GM18508 (cell line): ENCODE results near the gene PEG3.

Source experiments
- ATAC-seq: cut with Tn5 transposase; IDR thresholded peaks from one replicate; pipeline ENCODE4 v1.9.1; 2021; ENCODE audit warnings: moderate number of reproducible peaks; ENCODE audit not compliant: insufficient read depth, unreplicated experiment

PEG3 gene

DNA sequence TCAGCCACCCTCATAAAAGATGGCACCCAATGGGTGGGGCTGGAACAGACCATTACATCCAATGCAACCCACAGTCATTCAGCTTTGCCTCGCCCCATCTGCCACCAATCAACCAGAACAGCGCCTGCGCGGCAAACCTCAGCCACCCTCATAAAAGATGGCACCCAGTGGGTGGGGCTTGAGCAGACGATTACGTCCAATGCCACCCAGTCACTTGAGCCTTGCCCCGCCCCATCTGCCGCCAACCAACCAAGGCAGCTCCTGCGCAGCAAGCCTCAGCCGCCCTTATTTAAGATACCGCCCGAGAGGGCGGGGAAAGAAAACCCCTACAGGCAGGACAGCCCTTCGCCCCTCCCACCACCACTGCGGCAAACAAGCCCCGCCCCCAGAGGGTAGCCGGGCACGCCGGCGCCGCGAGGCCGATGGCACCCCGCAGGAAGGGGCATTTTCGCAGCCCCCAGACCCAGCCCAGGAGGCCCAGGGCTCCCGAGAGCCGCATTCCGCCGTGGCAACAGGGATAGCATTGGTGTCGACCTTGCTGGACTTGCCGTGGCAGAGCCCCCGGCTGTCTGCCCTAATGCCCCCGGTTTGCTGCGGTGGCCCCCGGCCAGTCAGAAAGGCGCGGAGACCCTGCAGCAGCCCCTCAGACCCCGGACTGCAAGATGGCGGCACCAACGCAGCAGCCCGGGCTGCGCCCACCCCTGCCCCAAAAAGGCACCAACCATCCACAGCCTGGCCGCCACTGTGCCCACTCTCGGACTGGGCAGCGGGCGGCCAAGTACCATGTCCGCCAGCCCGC, 675 bp downstream of the PEG3 start:
- no peak for ATAC-seq

DNA sequence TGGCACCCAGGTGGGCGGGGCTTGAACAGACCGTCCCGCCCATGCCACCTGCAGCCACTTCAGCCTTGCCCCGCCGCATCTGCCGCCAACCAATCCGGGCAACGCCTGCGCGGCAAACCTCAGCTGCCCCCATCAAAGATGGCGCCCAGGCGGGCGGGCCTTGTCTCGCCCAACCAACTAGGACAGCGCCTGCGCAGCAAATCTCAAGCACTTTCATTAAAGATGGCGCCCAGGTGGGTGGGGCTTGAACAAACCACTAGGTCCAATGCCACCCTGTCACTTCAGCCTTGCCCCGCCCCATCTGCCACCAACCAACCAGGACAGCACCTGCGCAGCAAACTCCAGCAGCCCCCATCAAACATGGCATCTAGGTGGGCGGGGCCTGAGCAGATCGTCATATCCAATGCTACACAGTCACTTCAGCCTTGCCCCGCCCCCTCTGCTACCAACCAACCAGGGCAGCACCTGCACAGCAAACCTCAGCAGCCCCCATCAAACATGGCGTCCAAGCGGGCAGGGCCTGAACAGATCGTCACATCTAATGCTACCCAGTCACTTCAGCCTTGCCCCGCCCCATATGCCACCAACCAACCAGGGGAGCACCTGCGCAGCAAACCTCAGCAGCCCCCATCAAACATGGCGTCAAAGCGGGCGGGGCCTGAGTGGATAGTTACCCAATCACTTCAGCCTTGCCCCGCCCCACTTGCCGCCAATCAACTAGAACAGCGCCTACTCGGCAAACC, 1.4 kb downstream of the PEG3 start:
- ATAC-seq, result no peak

DNA sequence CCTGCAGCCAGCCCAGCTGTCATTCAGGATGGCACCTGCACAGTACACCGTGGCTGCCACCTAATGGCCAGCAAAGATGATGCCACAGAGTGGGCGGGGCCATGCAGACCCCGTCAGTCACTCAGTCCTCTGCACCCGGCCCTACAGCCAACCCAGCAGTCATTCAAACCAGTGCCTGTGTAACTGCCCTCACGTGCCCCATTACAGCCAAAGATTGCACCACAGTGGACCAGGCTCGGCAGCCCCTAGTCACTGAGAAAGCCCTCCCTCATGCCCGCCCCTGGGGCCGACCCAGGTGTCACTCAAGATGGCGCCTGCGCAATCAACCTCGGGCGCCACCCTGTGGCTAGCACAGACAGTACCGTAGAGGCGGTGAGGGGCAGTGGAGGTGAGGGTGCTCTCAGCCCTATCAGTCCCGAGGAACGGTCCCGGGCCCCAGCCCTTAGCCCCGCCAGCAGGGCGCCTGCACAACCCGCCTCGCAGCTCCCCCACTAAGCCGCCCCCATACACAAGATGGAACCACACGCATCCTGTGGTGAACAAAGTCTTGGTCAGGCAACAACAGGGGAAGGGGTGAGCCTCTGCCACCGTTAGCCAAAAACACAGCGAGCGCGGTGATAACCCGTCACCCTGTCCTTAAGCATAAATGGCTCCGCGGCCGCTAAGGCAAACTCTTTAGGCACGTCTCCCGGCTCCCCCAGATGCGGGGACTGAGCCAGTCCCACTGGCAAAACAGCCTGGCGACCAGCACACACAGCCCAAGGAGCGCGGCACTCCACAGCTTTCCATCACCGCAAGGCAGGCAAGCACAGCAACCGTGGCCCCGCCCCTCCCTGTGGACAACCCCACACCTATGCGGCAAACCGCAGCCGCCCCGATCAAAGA, 2.3 kb downstream of the PEG3 start:
- no peak for ATAC-seq

DNA sequence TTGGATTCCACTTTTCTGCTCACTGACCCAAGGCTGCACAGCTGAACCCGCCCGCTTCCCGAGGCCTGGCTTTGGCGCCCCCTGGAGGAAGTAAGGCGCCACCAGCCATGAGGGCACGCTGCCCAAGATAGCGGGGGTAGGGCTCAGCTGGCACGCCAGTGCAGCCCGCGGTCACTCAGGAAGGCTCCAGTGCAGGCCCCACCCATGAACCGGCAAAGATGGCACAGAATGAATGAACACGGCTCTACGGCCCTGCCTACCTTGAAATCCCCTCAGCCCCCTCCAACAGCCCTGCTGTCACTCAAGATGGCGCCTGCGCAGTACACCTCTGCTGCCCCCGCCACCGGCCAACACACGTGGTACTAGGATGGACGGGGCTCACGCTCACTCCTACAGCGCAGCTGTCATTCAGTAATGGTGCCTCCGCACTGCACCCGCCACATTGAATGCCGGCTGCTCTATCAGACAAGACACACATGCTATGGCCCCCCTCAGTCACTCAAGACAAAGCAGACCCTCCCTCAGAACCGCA, 3.0 kb downstream of the PEG3 start:
- no peak for ATAC-seq

DNA sequence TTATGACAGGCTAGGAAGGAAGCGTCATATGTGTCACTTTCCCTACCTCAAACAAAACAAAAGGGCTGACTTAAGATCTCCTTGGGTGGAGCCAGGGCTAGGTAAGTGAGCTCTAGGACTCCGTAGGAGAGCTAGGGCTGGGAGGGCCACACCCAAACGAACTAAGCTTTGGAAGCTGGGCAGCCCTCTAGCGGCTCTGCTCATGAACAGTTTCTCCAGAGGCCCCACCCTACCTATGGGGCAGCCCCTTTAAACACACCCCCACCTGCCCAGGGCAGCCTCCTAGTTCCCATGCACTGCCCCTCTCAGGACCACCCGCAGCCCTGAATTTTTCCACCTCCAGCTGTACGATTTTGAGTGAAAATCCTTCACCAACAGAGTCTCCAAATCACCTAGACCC, 3.5 kb downstream of the PEG3 start:
- ATAC-seq, result no peak

DNA sequence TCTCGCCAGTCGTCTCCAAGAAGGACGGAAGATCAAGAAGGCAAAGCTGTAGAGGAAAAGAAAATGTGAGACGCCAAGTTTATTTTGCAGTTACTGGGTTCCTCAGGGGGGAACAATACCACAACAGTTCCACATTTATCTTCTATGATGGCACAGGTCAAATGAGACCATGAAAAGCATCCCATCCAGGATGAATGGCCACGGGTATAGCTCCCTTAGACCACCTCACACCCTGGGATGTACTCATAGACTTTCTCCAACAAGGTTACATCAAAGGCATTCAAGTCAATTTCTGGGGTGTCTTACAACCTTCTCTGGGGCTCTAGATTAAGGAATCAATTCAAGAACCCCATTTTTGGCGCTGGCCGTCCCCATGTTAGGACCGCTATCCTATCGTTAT, 4.5 kb downstream of the PEG3 start:
- no peak for ATAC-seq

DNA sequence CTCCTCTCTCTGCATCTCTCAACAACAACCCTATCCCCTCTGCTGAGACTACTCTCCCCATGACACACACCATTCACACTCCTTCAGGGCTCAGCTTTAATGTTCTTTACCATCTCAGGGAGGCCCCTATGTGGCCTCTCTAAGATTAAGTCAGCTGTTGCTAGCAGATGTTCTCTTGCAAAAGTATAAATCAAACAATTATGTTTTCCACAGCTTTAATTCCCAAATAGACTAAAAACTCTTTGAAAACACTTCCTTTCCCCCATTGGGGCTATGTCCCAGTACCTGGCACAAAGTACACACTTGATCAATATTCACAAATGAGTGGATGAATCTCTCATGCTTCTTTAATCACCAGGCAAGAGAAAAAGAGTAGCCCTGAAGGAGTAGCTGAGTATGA, 5.1 kb downstream of the PEG3 start:
- no peak for ATAC-seq

DNA sequence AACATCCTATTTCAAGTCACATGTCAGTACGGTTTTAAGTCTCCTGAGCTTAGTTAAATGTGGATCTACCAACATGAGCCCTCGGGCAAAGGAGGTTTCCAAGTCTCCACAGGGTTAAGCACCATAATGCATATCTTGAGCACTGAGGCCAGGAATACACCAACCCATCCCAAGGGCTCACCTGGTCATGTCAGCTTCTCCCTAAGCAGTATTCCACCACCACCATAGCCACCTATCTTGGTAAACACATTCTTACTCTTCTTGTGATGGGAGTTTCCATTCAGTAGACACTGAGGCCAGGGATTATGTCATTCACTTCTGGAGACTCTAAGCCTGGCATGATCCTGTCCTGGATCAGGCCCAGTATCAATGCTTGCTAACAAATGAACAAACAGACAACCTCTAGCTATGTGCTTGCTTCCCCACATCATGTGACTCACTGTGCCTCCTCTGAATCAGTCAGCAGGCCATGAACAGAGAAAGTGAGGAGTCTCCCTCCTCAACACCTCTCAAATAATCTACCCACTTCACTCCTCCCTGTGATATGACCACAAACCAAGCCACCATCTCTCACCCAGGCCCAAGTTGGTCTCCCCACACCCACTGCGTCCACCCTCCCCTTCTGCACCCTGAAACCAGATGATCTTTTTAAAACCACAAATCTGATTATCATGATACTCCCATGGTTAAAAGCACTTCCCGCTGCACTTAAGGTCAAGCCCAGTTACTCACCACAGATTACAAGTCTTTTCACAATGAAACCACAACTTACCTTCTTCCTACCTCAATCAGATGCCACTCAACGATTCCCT, 5.8 kb downstream of the PEG3 start:
- ATAC-seq, result no peak

DNA sequence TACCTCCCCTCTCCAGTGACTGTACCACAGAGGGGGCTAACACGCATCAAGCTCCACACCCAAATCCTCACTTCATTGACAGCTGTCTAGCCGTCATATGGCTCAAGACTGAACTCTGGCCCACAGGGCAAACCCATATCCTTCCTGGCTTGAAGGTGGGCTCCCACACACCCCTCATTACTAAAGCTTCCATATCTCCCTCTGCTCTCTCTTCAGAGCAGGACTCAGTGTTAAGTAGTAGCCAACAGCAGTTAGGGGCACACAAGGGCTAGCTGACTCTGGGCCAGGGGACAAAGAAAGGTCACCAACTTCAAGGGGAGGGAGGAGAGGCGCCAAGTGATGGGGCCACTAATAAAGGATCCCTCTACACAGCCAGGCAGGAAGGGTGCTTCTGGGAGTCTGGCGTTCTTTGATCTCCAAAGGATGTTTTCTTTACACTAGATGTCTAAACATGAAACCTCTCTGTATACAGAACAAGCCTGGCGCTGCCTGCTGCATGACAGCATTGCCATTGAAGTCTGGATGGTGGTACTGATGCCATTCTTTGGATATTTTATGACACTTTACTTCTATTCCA, 8.1 kb downstream of the PEG3 start:
- ATAC-seq, result no peak

DNA sequence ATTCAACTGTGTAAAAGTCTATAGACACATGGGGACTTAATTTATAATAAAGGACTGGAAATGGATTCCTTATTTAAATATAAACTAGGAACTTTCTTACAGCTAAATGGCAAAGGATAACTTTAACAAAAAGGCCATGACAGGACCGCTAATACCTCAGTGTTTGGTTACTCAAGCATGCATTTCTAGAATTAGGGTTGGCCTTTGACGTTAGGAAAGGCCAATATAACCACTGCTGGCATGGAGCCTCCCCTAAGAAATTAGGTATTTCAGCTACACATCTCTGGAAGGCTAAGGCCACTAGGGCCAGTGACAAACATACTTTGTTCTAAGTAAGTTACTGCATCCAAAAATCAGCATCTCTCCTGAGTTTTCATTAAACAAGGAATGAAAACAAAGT, 9.3 kb downstream of the PEG3 start:
- ATAC-seq, result no peak

DNA sequence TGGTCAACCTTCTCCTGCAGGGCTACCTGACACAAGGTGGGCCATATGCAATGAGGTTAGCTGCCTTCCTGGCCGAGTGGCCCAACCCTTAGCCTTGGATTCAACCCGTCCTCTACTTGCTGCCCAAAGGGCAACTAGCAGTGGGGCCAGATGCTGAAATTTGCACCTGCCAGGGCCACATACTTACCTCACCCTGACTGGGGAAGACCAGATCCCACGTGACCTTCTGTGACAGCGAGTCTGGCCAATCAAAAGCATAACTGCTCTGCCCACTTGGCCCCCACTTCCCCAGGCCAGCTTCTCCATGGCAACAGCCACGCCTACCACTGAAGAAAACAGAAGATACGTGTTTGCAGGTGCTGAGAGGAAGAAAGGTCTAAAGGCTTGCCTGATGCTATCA, 10.9 kb downstream of the PEG3 start:
- no peak for ATAC-seq

DNA sequence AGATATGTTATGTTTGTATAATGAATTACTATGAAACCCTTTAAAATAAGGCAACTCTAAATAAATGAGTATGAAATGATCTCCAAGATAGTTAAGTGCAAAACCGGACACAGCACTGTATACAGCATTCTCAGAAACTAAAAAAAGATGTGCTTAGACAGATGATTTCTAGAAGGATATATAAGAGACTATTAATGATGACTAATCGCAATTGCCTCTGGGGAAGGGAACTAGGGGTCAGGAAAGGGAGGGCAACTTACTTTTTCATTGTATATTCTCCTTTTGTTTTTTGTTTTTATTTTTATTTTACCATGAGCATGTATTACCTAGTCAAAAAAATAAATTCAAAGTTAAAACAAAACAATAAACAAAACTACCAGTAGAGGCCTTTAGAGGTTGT, 12.8 kb downstream of the PEG3 start:
- no peak for ATAC-seq

DNA sequence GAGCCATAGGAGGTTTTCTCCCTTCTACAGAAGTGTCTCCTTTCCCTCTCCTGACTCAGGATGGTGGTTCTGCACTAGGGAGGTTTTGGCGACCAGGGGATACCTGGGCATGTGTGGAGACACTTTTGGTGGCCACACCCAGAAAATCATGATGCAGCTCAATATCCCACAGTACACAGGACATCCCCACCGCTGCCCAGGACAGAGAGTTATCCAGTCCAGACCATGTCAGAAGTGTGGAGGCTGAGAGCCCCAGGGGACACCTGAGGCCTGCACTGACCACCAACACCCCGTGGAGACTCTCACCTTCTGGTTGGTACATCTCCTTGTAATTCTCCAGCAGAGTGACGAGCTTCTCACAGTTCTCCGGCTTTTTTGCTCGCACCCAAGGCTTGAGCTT, 16.6 kb downstream of the PEG3 start:
- no peak for ATAC-seq

DNA sequence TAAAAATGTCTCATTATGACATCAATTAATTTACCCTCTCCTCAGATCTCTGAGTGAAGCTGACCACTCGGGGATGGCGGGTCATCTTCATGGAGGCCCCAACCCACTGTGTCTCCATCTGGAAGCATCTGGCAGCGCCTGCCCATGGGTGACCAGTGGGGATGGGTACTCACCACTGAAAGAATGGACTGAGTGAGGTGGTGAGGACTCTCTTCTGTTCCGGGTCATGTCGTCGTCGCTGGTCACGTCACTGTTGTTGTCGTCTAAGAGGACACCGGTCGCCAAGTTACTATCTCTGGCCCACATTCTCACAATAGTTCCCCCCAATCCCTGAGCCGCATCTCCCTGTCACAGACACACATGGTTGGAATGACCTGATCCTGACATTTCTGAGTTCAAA, 17.1 kb downstream of the PEG3 start:
- ATAC-seq, result no peak

DNA sequence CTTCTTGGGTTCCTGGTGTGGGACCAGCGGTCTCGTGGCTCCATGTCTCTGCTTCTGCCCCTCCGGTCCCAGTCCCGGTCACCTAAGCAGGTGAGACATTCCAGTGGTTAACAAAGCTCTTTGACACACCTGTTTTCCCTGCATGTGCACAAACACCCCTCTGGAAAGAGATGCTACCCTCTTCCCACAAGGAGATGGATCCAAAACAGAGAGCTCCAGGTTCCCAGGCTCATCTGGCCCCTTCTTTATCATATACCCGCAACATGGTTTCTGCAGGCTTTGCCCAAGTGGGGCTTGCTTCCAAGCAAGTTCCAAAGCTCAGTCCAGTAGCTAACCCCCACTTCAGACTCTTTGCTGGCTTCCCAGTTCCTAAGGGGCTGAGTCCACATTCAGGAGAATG, 17.8 kb downstream of the PEG3 start:
- no peak for ATAC-seq

DNA sequence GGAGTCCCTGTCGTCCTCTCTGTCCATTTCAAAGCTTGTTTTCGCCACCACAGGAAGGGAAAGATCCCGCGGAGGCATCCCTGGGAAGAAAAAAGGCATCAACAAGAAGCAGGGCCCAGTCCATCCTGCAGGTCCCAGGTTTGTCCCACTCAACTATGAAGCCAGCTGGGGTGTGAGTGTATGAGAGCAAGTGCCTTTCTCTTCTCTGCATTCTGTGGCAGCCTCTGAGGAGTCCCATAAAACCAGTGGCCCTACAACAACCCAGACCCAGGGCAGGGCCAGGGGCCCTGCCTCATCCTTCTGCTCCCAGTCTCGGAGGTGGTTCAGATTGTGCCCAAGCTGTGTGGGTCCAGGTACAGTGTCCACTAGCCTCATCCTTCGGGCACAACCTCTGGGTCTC, 18.9 kb downstream of the PEG3 start:
- ATAC-seq, result no peak

DNA sequence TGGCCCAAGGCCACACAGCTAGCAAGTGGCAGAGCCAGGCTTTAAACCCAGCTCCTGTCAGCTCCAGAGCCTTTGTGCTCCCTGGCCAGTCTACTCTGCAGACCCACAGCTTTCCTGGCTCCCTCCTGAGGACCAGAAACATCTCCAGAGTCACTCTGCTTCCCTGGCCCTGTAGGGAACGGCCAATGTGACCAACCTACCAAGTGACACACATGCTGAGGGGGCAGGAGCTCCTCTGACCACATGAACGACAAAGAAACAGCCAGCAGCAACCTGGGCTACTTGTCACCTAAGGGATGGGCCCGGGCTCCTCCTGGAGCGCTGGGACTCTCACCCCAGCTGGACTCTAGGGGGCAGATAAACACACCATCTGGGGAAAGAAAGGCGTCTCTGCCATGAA, 19.3 kb downstream of the PEG3 start:
- ATAC-seq, result no peak

DNA sequence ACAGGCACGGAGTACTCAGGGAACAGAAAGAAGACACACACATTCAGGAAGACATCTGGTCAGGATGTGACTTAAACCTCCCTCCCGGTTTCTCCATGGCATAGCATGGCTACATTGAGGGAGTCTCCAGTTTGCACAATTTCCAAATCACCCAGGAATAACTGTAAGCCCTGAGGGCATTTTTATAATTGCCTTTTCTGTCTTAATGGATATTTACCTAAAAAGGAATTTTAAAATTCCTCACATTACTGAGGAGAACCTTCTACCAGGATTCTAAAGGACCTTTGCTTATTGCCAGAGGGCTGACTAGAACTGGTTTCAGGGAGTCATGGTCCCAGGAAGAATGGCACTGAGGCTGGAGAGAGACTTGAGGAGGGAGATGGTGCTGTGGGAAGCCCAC, 21.4 kb downstream of the PEG3 start:
- no peak for ATAC-seq

DNA sequence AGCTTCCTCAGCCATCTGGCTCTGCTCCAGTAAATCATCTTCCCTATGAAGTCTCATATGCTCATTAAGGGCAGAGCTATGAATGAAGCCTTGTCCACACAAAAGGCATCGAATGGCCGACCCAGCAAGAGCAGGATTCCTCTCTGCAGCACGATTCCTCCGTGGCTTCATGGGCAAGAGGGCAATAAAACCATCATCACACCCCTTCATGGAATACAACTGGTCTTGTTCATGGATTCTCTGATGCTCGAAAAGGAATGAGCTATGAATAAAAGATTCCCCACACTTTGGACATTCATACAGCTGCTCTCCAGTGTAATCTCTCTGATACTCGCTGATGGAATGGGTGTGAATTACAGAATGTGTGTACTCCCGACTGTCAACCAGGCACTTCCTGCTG, 25.9 kb downstream of the PEG3 start:
- ATAC-seq, result no peak

DNA sequence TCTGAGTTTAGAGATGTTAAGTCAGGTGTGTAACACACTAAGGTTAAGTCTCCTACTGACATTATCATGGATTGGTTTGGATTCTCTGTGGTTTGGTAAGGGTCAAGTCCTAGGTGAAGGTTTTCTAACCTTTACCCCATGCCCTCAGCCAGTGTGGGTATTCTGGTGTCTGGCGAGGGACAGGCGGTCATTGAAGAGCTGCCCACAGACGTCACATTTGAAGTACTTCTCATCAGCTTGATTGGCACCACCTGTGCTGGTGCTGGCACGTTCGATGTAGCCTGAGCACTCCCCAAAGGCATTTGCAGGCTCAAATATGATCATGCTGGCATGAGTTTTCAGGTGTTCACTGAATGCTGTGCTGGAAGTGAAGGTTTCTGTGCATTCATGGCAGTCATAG, 27.0 kb downstream of the PEG3 start:
- no peak for ATAC-seq
